ENCODE measurements around the gene NR2C2. TPM values are rescaled to one million over a fixed set of nuclear protein-coding genes. Genes with fewer than 3 reads are reported as not detected.
A peak's percentile ranks its signal among the peaks of the same experiment; 100 is the strongest.

Gene NR2C2
- total and polyA plus RNA-seq, 9 of the 15 experiments (the other 6 are each of a cell fraction or from before 2014, with no cell fraction given), result 6.1 to 33.0 (median 14.6) TPM

GRCh38 chr3:14915636-14916222, 31.7 kb upstream of the NR2C2 start (continued):
- TF ChIP-seq REST (IDR thresholded peaks at IDR 0.05; ENCODE audit: borderline replicate concordance) (peak; percentile 52; the same call in 1 of the 2 replicates), REST (CRISPR knock-in tag; IDR thresholded peaks at IDR 0.05; ENCODE audit: low read depth) (no peak), GABPA (tag; conservative IDR thresholded peaks at IDR 0.05; ENCODE audit: low read depth) (no peak), SMC3 (conservative IDR thresholded peaks at IDR 0.05; ENCODE audit: insufficient read depth, low read depth, low read length) (peak; percentile 54; the same call in 1 of the 2 replicates), PRMT5 (CRISPR knock-in tag; IDR thresholded peaks at IDR 0.05) (no peak), DEAF1 (CRISPR knock-in tag; IDR thresholded peaks at IDR 0.05) (peak; percentile 70), ZSCAN29 (IDR thresholded peaks at IDR 0.05) (no peak), NCOA4 (IDR thresholded peaks at IDR 0.05; ENCODE audit: partially characterized antibody) (no peak), COPS2 (conservative IDR thresholded peaks at IDR 0.05) (no peak), BHLHE40 (IDR thresholded peaks at IDR 0.05; ENCODE audit: low read length) (no peak), MECOM (CRISPR knock-in tag; IDR thresholded peaks at IDR 0.05) (no peak), ZNF398 (CRISPR knock-in tag; IDR thresholded peaks at IDR 0.05) (no peak), STAG1 (CRISPR knock-in tag; IDR thresholded peaks at IDR 0.05; ENCODE audit: borderline replicate concordance) (peak; percentile 62; the same call in 1 of the 2 replicates), SNAPC5 (CRISPR knock-in tag; IDR thresholded peaks at IDR 0.05) (no peak), ZNF79 (CRISPR knock-in tag; IDR thresholded peaks at IDR 0.05; ENCODE audit: low read depth) (no peak)
